ENCODE measurements around the gene CENPA. TPM values are rescaled to one million over a fixed set of nuclear protein-coding genes. Genes with fewer than 3 reads are reported as not detected.
A peak's percentile ranks its signal among the peaks of the same experiment; 100 is the strongest.

The CENPA gene
- polyA plus RNA-seq, 3 donors: 14.2 to 17.6 (median 15.1) TPM

GRCh38 chr2:26820932-26821331 is 35.1 kb downstream of the CENPA start:
- no peak for DNase-seq

- no peak for DNase-seq
Observed at GRCh38 chr2:26822877-26823276, 37.0 kb downstream of the CENPA start.

GRCh38 chr2:26838121-26838906 is 52.5 kb downstream of the CENPA start:
- DNase-seq: peak; percentile 54

- no peak for DNase-seq
Observed at GRCh38 chr2:26840937-26841610, 55.2 kb downstream of the CENPA start.

GRCh38 chr2:26843041-26843440 is 57.2 kb downstream of the CENPA start:
- DNase-seq: no peak

Other genes starting within 250 kb of the CENPA start
- gene CIB4, start 144.7 kb upstream of the CENPA start, polyA plus RNA-seq (ENCODE audit: insufficient read length in 3 of 3): under 1 TPM; 0.28 to 0.78 (median 0.30) TPM
- 1 to 10 TPM; 1.4 to 5.3 (median 2.0) TPM for gene KCNK3, start 93.3 kb upstream of the CENPA start, polyA plus RNA-seq (ENCODE audit: insufficient read length in 3 of 3)
- 10 to 100 TPM; 16.1 to 18.2 (median 18.1) TPM for gene SLC35F6, start 21.8 kb upstream of the CENPA start, polyA plus RNA-seq (ENCODE audit: insufficient read length in 3 of 3)
- 10 to 100 TPM in 1 of 3 donors, 1 to 10 TPM in 2; 7.2 to 10.6 (median 8.6) TPM for gene DPYSL5, start 62.1 kb downstream of the CENPA start, polyA plus RNA-seq (ENCODE audit: insufficient read length in 3 of 3)
- gene MAPRE3, start 184.6 kb downstream of the CENPA start, polyA plus RNA-seq (ENCODE audit: insufficient read length in 3 of 3): 10 to 100 TPM; 12.9 to 17.5 (median 14.3) TPM
- gene TMEM214, start 246.9 kb downstream of the CENPA start, polyA plus RNA-seq (ENCODE audit: insufficient read length in 3 of 3): 10 to 100 TPM; 62.3 to 68.9 (median 66.7) TPM

All from renal pelvis (tissue), 4 donors.